Measurements from ENCODE around the gene DST.

The DST gene

GRCh38 chr6:56668158-56668557, 25.5 kb upstream of the DST start:
- Histone ChIP-seq H3K79me2 (ENCODE audit: insufficient read depth, low read length) (no peaks in the 10 kb centered on the region), H2AFZ (ENCODE audit: low read length) (no peak overlapping the region), H3K9me3 (ENCODE audit: low read length) (no peaks in the 10 kb centered on the region), H3K9ac (ENCODE audit: low read length) (no peak overlapping the region), H3K36me3 (ENCODE audit: insufficient read depth, low read length) (no peaks in the 10 kb centered on the region), H3F3A (ENCODE audit: insufficient read depth, low read length) (no peaks in the 10 kb centered on the region), H3K4me2 (ENCODE audit: low read length) (no peak overlapping the region), H3K9me2 (ENCODE audit: low read depth, low read length) (no peaks in the 10 kb centered on the region), H3K4me1 (ENCODE audit: insufficient read depth, low read length, severe bottlenecking) (no peaks in the 10 kb centered on the region), H3K27me3 (ENCODE audit: insufficient read depth, low read length) (no peaks in the 10 kb centered on the region), H4K20me1 (ENCODE audit: insufficient read depth, low read length) (no peaks in the 10 kb centered on the region), H3K27ac (ENCODE audit: low read depth, low read length, poor library complexity, severe bottlenecking) (no peak overlapping the region), H3K4me3 (ENCODE audit: low read depth, low read length, poor library complexity, severe bottlenecking) (no peak overlapping the region)
- TF ChIP-seq CTCF (IDR thresholded peaks at IDR 0.05; ENCODE audit: low read length), result no peak
- TF ChIP-seq EZH2 (IDR thresholded peaks at IDR 0.05; ENCODE audit: borderline replicate concordance, low read length), result no peak

- Histone ChIP-seq H3K9me3 (ENCODE audit: low read length) (no peaks in the 10 kb centered on the region), H3K27ac (ENCODE audit: low read depth, low read length, poor library complexity, severe bottlenecking) (no peak overlapping the region), H3K9ac (ENCODE audit: low read length) (no peak overlapping the region), H3K4me3 (ENCODE audit: low read depth, low read length, poor library complexity, severe bottlenecking) (no peak overlapping the region), H3F3A (ENCODE audit: insufficient read depth, low read length) (no peaks in the 10 kb centered on the region), H3K9me2 (ENCODE audit: low read depth, low read length) (no peaks in the 10 kb centered on the region), H3K27me3 (ENCODE audit: insufficient read depth, low read length) (no peaks in the 10 kb centered on the region), H4K20me1 (ENCODE audit: insufficient read depth, low read length) (no peaks in the 10 kb centered on the region), H3K79me2 (ENCODE audit: insufficient read depth, low read length) (no peaks in the 10 kb centered on the region), H3K36me3 (ENCODE audit: insufficient read depth, low read length) (no peaks in the 10 kb centered on the region), H2AFZ (ENCODE audit: low read length) (no peak overlapping the region), H3K4me1 (ENCODE audit: insufficient read depth, low read length, severe bottlenecking) (no peaks in the 10 kb centered on the region), H3K4me2 (ENCODE audit: low read length) (no peak overlapping the region)
- TF ChIP-seq EZH2 (IDR thresholded peaks at IDR 0.05; ENCODE audit: borderline replicate concordance, low read length) (no peak), CTCF (IDR thresholded peaks at IDR 0.05; ENCODE audit: low read length) (no peak)
Observed at GRCh38 chr6:56667336-56667735, 24.6 kb upstream of the DST start.

- Histone ChIP-seq H3F3A (ENCODE audit: insufficient read depth, low read length) (no peaks in the 10 kb centered on the region), H3K9me2 (ENCODE audit: low read depth, low read length) (no peaks in the 10 kb centered on the region), H3K4me2 (ENCODE audit: low read length) (no peak overlapping the region), H3K36me3 (ENCODE audit: insufficient read depth, low read length) (no peaks in the 10 kb centered on the region), H3K4me3 (ENCODE audit: low read depth, low read length, poor library complexity, severe bottlenecking) (no peak overlapping the region), H3K9ac (ENCODE audit: low read length) (no peak overlapping the region), H4K20me1 (ENCODE audit: insufficient read depth, low read length) (no peaks in the 10 kb centered on the region), H3K27ac (ENCODE audit: low read depth, low read length, poor library complexity, severe bottlenecking) (no peak overlapping the region), H3K9me3 (ENCODE audit: low read length) (no peaks in the 10 kb centered on the region), H3K4me1 (ENCODE audit: insufficient read depth, low read length, severe bottlenecking) (no peaks in the 10 kb centered on the region), H2AFZ (ENCODE audit: low read length) (no peak overlapping the region), H3K79me2 (ENCODE audit: insufficient read depth, low read length) (no peaks in the 10 kb centered on the region), H3K27me3 (ENCODE audit: insufficient read depth, low read length) (no peaks in the 10 kb centered on the region)
- TF ChIP-seq CTCF (IDR thresholded peaks at IDR 0.05; ENCODE audit: low read length), result no peak
- no peak for TF ChIP-seq EZH2 (IDR thresholded peaks at IDR 0.05; ENCODE audit: borderline replicate concordance, low read length)
Observed at GRCh38 chr6:56664029-56664428, 21.3 kb upstream of the DST start.
